PC-3 (cell line): ENCODE measurements around the gene ATP5PF.

ENCODE experiments used
- EZH2 ChIP-seq: fragments of 300-600 bp; sonication (generic); IDR thresholded peaks from one replicate; pipeline ENCODE4 v1.6.1; 2017; ENCODE audit warnings: antibody characterized with exemption, mild to moderate bottlenecking, low read length; ENCODE audit not compliant: unreplicated experiment
- EZH2phosphoT487 ChIP-seq: fragments of 300-600 bp; sonication (generic); IDR thresholded peaks from 2 replicates; pipeline ENCODE4 v1.6.1; 2018; ENCODE audit warnings: mild to moderate bottlenecking, antibody characterized with exemption, low read length, borderline replicate concordance
- TF ChIP-seq, protein P1 (sequence below): fragments of 300-600 bp; sonication (generic); conservative IDR thresholded peaks from 2 replicates; pipeline ENCODE4 v1.5.1; 2017; ENCODE audit warnings: antibody characterized with exemption, low read depth, mild to moderate bottlenecking, low read length

DNA sequence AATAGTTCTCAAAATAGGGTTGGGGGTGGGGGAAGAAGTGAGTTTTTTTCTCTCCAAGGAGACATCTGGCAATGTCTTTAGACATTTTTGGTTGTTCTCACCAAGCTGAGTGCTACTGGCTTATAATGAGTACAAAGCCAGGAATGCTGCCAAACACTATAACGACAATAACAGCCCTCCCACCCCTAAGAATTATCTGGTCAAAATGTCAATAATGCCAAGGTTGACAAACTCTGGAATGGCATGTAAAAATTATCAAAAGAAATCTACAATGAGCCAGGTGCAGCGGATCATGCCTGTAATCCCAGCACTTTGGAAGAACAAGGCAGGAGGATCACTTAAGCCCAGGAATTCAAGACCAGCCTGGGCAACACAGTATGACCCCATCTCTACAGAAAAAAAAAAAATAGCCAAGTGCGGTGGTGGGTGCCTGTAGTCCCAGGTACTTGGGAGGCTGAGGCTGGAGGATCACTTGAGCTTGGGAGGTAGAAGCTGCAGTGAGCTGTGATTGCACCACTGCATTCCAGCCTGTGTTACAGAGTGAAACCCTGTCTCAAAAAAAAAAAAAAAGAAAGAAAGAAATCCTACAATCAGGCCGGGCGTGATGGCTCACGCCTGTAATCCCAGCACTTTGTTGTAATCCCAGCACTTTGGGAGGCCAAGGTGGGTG, 2.5 kb downstream of the ATP5PF start:
- TF ChIP-seq, protein P1, sequence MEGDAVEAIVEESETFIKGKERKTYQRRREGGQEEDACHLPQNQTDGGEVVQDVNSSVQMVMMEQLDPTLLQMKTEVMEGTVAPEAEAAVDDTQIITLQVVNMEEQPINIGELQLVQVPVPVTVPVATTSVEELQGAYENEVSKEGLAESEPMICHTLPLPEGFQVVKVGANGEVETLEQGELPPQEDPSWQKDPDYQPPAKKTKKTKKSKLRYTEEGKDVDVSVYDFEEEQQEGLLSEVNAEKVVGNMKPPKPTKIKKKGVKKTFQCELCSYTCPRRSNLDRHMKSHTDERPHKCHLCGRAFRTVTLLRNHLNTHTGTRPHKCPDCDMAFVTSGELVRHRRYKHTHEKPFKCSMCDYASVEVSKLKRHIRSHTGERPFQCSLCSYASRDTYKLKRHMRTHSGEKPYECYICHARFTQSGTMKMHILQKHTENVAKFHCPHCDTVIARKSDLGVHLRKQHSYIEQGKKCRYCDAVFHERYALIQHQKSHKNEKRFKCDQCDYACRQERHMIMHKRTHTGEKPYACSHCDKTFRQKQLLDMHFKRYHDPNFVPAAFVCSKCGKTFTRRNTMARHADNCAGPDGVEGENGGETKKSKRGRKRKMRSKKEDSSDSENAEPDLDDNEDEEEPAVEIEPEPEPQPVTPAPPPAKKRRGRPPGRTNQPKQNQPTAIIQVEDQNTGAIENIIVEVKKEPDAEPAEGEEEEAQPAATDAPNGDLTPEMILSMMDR: no peak
- TF ChIP-seq EZH2phosphoT487 (no peak), EZH2 (no peak)
